ENCODE results near the gene SEPTIN10.
"Not testable (repeated sequence)": the region's sequence is repeated elsewhere in the genome, so short reads cannot be mapped to it uniquely, and the experiment has no call there.

The SEPTIN10 gene

DNA sequence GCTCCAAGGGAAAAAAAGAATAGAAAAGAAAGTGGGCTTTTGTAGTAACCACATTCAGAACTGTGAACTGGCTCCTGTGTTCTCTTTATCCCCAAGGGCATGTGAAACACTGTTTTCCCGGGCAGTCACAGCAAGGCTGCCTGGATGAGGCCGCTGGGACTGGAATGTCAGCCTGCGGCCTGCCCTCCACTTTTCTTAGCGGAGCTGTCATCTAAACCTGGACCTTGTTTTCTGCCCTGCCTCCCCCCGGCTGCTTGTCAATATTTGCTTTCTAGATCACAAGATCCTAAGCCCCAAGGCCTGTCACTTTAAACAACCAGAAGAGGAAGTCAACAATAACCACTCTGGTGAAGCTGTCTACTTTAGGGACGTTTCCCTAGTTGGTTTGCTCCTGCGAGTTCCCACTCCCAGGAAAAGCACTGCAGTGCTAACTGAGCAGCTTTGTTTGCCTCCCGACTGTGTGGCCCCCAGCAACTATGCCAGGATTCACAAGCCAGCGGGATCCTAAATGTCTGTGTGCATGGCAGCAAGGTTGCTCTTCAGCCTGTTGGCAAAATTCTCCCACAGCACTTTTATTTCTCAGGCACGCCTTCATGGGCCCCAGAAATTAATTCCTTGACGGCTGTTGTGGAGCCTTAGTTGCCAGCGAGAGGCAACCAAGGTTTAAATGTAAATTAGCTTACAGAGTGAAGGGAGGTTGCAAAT lies 31.0 kb upstream of the SEPTIN10 start:
- Histone ChIP-seq H3K4me3 (ENCODE audit: low read depth, low read length) (no peak overlapping the region), H3K4me1 (ENCODE audit: control insufficient read depth, insufficient read depth, low read length) (no peaks in the 10 kb centered on the region), H3K27ac (ENCODE audit: extremely low read depth, low read depth, low read length) (no peak overlapping the region), H3K9me3 (ENCODE audit: control insufficient read depth, insufficient read depth, low read depth, low read length) (no peaks in the 10 kb centered on the region), H3K36me3 (ENCODE audit: control insufficient read depth in 2 of 2, insufficient read depth in 1 of 2, low read length in 2 of 2) (no peaks in the 10 kb centered on the region)
- TF ChIP-seq, protein P1, sequence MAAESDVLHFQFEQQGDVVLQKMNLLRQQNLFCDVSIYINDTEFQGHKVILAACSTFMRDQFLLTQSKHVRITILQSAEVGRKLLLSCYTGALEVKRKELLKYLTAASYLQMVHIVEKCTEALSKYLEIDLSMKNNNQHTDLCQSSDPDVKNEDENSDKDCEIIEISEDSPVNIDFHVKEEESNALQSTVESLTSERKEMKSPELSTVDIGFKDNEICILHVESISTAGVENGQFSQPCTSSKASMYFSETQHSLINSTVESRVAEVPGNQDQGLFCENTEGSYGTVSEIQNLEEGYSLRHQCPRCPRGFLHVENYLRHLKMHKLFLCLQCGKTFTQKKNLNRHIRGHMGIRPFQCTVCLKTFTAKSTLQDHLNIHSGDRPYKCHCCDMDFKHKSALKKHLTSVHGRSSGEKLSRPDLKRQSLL (tag by site-specific recombination; IDR thresholded peaks at IDR 0.05): no peak
- TF ChIP-seq ZNF174 (tag by site-specific recombination; IDR thresholded peaks at IDR 0.05) (no peak), ZNF792 (tag by site-specific recombination; IDR thresholded peaks at IDR 0.05) (no peak)
- ChIA-PET CTCF (interaction anchor here (1.0 kb wide), 1 partner anchor 98 kb away, joined by 3 read pairs; no protein-coding TSS in a partner anchor), POLR2A (no interaction called here)

DNA sequence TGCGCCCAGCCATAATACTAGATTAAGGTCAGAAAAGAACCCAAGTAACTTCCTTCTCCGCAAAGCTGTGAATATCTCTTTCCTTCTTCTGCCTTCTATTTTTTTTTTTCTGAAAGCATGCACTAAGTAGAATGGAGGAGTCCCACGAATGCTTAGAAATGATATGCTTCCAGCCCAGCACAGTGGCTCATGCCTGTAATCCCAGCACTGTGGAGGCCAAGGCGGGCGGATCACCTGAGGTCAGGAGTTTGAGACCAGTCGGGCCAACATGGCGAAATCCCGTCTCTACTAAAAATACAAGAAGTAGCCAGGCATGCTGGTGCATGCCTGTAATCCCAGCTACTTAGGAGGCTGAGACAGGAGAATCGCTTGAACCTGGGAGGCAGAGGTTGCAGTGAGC lies 26.2 kb upstream of the SEPTIN10 start:
- H3K36me3 ChIP-seq (ENCODE audit: control insufficient read depth in 2 of 2, insufficient read depth in 1 of 2, low read length in 2 of 2); H3K4me1 ChIP-seq (ENCODE audit: control insufficient read depth, insufficient read depth, low read length); H3K9me3 ChIP-seq (ENCODE audit: control insufficient read depth, insufficient read depth, low read depth, low read length); H3K4me3 ChIP-seq (ENCODE audit: low read depth, low read length); H3K27ac ChIP-seq (ENCODE audit: extremely low read depth, low read depth, low read length); POLR2A ChIA-PET: not testable (repeated sequence)
- CTCF ChIA-PET: interaction anchor here (0.6 kb wide), 2 partner anchors 94 to 997 kb away, joined by 3 read pairs; no protein-coding TSS in a partner anchor

DNA sequence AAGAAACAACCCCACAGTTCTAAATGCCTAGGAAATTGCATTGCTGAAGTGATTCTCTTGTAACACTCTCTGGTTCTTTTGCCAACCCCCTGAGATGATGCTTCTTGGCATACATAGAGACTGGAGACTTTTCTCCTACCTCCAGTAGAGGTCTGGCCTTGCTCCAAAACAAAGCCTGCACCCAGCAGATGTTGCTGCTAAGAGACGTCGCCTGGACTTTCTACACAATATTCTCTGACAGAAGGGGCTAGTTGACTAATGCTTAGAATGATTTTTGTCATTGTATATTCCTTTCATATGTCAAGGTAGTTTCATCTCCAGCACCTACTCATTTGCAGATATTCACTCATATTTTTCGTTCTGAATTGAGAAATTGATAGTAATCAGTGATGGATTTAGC lies 25.0 kb upstream of the SEPTIN10 start:
- H3K4me1 ChIP-seq (ENCODE audit: control insufficient read depth, insufficient read depth, low read length): no peaks in the 10 kb centered on the region
- no peak overlapping the region for H3K4me3 ChIP-seq (ENCODE audit: low read depth, low read length)
- ChIA-PET CTCF (no interaction called here), POLR2A (no interaction called here)
- TF ChIP-seq ZNF19 (tag by site-specific recombination; IDR thresholded peaks at IDR 0.05; ENCODE audit: low read depth) (no peak), ZNF132 (tag by site-specific recombination; IDR thresholded peaks at IDR 0.05; ENCODE audit: borderline replicate concordance) (no peak), GLIS1 (tag by site-specific recombination; IDR thresholded peaks at IDR 0.05) (peak; percentile 26; the same call in 1 of the 2 replicates)
- no peaks in the 10 kb centered on the region for H3K36me3 ChIP-seq (ENCODE audit: control insufficient read depth in 2 of 2, insufficient read depth in 1 of 2, low read length in 2 of 2)
- no peak overlapping the region for H3K27ac ChIP-seq (ENCODE audit: extremely low read depth, low read depth, low read length)
- no peaks in the 10 kb centered on the region for H3K9me3 ChIP-seq (ENCODE audit: control insufficient read depth, insufficient read depth, low read depth, low read length)

DNA sequence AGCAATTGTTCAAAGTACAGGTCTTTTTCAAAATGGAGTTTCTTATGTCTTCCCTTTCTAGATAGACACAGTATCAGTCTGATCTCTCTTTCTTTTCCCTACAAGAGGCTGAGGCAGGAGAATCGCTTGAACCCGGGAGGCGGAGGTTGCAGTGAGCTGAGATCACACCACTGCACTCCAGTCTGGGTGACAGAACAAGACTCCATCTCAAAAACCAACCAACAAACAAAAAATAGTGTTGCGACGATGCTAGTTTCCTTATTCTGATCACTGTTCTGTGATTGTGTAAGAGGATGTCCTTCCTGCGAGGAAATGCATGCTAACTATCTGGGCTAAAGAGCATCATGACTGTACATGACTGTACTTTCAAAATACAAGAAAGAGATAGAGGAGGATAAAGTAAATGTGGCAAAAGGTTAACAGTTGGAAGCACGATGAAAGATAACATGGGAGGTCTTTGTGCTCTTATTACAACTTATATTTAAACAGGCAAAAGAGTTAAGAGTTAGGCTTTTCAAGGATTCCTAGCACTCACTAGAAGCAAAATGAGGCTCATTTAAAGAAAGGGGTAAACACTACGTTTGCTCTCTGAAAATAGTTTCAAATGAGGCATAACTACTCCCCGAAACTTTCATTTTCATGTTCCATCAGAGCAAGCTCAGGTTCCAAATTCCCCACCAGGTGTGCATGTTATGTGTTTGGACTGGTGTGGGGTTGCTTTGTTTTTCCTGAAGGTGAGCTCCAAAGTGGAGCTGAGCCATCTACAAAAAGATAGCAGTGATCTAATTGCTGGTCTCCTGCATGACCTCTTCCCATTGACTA lies 24.2 kb upstream of the SEPTIN10 start:
- TF ChIP-seq ZNF114 (tag by site-specific recombination; IDR thresholded peaks at IDR 0.05) (no peak), ZNF76 (tag by site-specific recombination; IDR thresholded peaks at IDR 0.05; ENCODE audit: borderline replicate concordance, low read depth) (no peak), ZNF707 (tag by site-specific recombination; IDR thresholded peaks at IDR 0.05) (no peak), ZNF624 (tag by site-specific recombination; IDR thresholded peaks at IDR 0.05) (no peak), ZNF302 (tag by site-specific recombination; IDR thresholded peaks at IDR 0.05; ENCODE audit: low read depth) (no peak), ZNF548 (tag by site-specific recombination; IDR thresholded peaks at IDR 0.05) (no peak), ZNF169 (tag by site-specific recombination; IDR thresholded peaks at IDR 0.05) (no peak), OVOL3 (tag by site-specific recombination; IDR thresholded peaks at IDR 0.05) (no peak), REPIN1 (tag by site-specific recombination; IDR thresholded peaks at IDR 0.05; ENCODE audit: low read depth) (no peak), ZNF433 (tag by site-specific recombination; IDR thresholded peaks at IDR 0.05; ENCODE audit: low read depth) (no peak), WT1 (tag by site-specific recombination; IDR thresholded peaks at IDR 0.05) (no peak), ZSCAN23 (tag by site-specific recombination; IDR thresholded peaks at IDR 0.05) (no peak), KLF1 (tag by site-specific recombination; IDR thresholded peaks at IDR 0.05) (no peak), SP3 (tag by site-specific recombination; IDR thresholded peaks at IDR 0.05) (no peak), SP2 (tag by site-specific recombination; IDR thresholded peaks at IDR 0.05) (no peak)
- TF ChIP-seq, protein P2, sequence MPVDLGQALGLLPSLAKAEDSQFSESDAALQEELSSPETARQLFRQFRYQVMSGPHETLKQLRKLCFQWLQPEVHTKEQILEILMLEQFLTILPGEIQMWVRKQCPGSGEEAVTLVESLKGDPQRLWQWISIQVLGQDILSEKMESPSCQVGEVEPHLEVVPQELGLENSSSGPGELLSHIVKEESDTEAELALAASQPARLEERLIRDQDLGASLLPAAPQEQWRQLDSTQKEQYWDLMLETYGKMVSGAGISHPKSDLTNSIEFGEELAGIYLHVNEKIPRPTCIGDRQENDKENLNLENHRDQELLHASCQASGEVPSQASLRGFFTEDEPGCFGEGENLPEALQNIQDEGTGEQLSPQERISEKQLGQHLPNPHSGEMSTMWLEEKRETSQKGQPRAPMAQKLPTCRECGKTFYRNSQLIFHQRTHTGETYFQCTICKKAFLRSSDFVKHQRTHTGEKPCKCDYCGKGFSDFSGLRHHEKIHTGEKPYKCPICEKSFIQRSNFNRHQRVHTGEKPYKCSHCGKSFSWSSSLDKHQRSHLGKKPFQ (tag by site-specific recombination; IDR thresholded peaks at IDR 0.05): no peak
- TF ChIP-seq, protein P3, sequence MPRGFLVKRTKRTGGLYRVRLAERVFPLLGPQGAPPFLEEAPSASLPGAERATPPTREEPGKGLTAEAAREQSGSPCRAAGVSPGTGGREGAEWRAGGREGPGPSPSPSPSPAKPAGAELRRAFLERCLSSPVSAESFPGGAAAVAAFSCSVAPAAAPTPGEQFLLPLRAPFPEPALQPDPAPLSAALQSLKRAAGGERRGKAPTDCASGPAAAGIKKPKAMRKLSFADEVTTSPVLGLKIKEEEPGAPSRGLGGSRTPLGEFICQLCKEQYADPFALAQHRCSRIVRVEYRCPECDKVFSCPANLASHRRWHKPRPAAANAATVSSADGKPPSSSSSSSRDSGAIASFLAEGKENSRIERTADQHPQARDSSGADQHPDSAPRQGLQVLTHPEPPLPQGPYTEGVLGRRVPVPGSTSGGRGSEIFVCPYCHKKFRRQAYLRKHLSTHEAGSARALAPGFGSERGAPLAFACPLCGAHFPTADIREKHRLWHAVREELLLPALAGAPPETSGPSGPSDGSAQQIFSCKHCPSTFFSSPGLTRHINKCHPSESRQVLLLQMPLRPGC (tag by site-specific recombination; IDR thresholded peaks at IDR 0.05): no peak
- no peaks in the 10 kb centered on the region for H3K36me3 ChIP-seq (ENCODE audit: control insufficient read depth in 2 of 2, insufficient read depth in 1 of 2, low read length in 2 of 2)
- no peaks in the 10 kb centered on the region for H3K4me1 ChIP-seq (ENCODE audit: control insufficient read depth, insufficient read depth, low read length)
- ChIA-PET POLR2A (no interaction called here), CTCF (interaction anchor here (0.7 kb wide), 1 partner anchor 36 kb away, joined by 3 read pairs; no protein-coding TSS in a partner anchor)
- no peak overlapping the region for H3K27ac ChIP-seq (ENCODE audit: extremely low read depth, low read depth, low read length)
- no peaks in the 10 kb centered on the region for H3K9me3 ChIP-seq (ENCODE audit: control insufficient read depth, insufficient read depth, low read depth, low read length)
- no peak overlapping the region for H3K4me3 ChIP-seq (ENCODE audit: low read depth, low read length)
